HG03039 (cell line): ENCODE measurements around the gene LRRC17.
"Not testable (repeated sequence)": the region's sequence is repeated elsewhere in the genome, so short reads cannot be mapped to it uniquely, and the experiment has no call there.

Source experiments
- ATAC-seq: cut with Tn5 transposase; IDR thresholded peaks from one replicate; pipeline ENCODE4 v1.9.1; 2021; ENCODE audit warnings: mild to moderate bottlenecking, moderate library complexity; ENCODE audit not compliant: unreplicated experiment

Gene LRRC17

GRCh38 chr7:102897211-102897631 is 15.6 kb upstream of the LRRC17 start:
- no peak for ATAC-seq

- ATAC-seq: no peak
Observed at GRCh38 chr7:102897856-102898531, 14.8 kb upstream of the LRRC17 start.

- ATAC-seq: no peak
Observed at GRCh38 chr7:102898532-102898859, 14.3 kb upstream of the LRRC17 start.

GRCh38 chr7:102902052-102902451 is 10.7 kb upstream of the LRRC17 start:
- not testable (repeated sequence) for ATAC-seq

GRCh38 chr7:102903576-102903975 is 9.2 kb upstream of the LRRC17 start:
- ATAC-seq: not testable (repeated sequence)

GRCh38 chr7:102908676-102909075 is 4.1 kb upstream of the LRRC17 start:
- ATAC-seq: no peak

- ATAC-seq: no peak
Observed at GRCh38 chr7:102913826-102914225, 1.0 kb downstream of the LRRC17 start.

GRCh38 chr7:102914585-102914984 is 1.8 kb downstream of the LRRC17 start:
- no peak for ATAC-seq

- ATAC-seq: no peak
Observed at GRCh38 chr7:102916426-102916825, 3.6 kb downstream of the LRRC17 start.

- ATAC-seq: no peak
Observed at GRCh38 chr7:102916881-102917280, 4.1 kb downstream of the LRRC17 start.

GRCh38 chr7:102917436-102918353 is 4.9 kb downstream of the LRRC17 start:
- no peak for ATAC-seq

GRCh38 chr7:102918845-102919244 is 6.0 kb downstream of the LRRC17 start:
- no peak for ATAC-seq

- no peak for ATAC-seq
Observed at GRCh38 chr7:102925976-102926782, 13.4 kb downstream of the LRRC17 start.

GRCh38 chr7:102926783-102927140 is 14.0 kb downstream of the LRRC17 start:
- no peak for ATAC-seq

GRCh38 chr7:102927312-102927933 is 14.6 kb downstream of the LRRC17 start:
- ATAC-seq: no peak

- ATAC-seq: no peak
Observed at GRCh38 chr7:102931757-102932156, 19.0 kb downstream of the LRRC17 start.

GRCh38 chr7:102933763-102934162 is 21.0 kb downstream of the LRRC17 start:
- no peak for ATAC-seq

GRCh38 chr7:102934239-102934638 is 21.4 kb downstream of the LRRC17 start:
- no peak for ATAC-seq

- ATAC-seq: no peak
Observed at GRCh38 chr7:102934701-102935100, 21.9 kb downstream of the LRRC17 start.

GRCh38 chr7:102935450-102936115 is 22.8 kb downstream of the LRRC17 start:
- ATAC-seq: no peak
